ENCODE data around the gene COQ4. TPM values are rescaled to one million over a fixed set of nuclear protein-coding genes. Genes with fewer than 3 reads are reported as not detected.
A peak's percentile ranks its signal among the peaks of the same experiment; 100 is the strongest.
"Not testable (repeated sequence)": the region's sequence is repeated elsewhere in the genome, so short reads cannot be mapped to it uniquely, and the experiment has no call there.

Gene COQ4
- 10 to 100 TPM; 29.4 to 35.8 TPM for total RNA-seq

GRCh38 chr9:128322404-128323211, at the start of gene COQ4, which contains the start of gene TRUB2:
Gene COQ4, plus strand, starts transcription at chr9:128322839. Its CDS starts 20 bp downstream, at chr9:128322859.
Gene TRUB2, minus strand, starts transcription at chr9:128322447. Its CDS starts 39 bp downstream, at chr9:128322408.
- Mint-ChIP-seq H3K27me3 (ENCODE audit: low read depth) (no peaks in the 10 kb centered on the region), H3K9me3 (no peaks in the 10 kb centered on the region), H3K36me3 (ENCODE audit: insufficient read depth in 2 of 2) (no peaks in the 10 kb centered on the region), H3K4me3 (peak within 1 kb of the TSS; percentile 84 to 90), H3K27ac (peak within 1 kb of the TSS; percentile 92), H3K4me1 (ENCODE audit: low read depth) (peaks cover 8% of the 10 kb centered on the region)
- ATAC-seq (replicated peaks in 1 of 2) (peak; percentile 90 to 91), DNase-seq (peak; percentile 94)

GRCh38 chr9:128274245-128274644, 48.4 kb upstream of the COQ4 start:
- ATAC-seq (replicated peaks in 1 of 2), result no peak

GRCh38 chr9:128275198-128276007, 47.2 kb upstream of the COQ4 start, which contains the start of gene GOLGA2:
Gene GOLGA2, minus strand, starts transcription at chr9:128276007. Its CDS starts 31 bp downstream, at chr9:128275976.
- no peaks in the 10 kb centered on the region for H3K9me3 Mint-ChIP-seq
- DNase-seq, result no peak
- peak within 1 kb of the TSS; percentile 95 for H3K27ac Mint-ChIP-seq
- no peaks in the 10 kb centered on the region for H3K27me3 Mint-ChIP-seq (ENCODE audit: low read depth)
- peaks cover 4% of the 10 kb centered on the region in 2 donors for H3K36me3 Mint-ChIP-seq (ENCODE audit: insufficient read depth in 2 of 2)
- peak; percentile 73 to 75 for ATAC-seq (replicated peaks in 1 of 2)
- peak within 1 kb of the TSS; percentile 95 for H3K4me3 Mint-ChIP-seq
- H3K4me1 Mint-ChIP-seq (ENCODE audit: low read depth), result peaks cover 45% of the 10 kb centered on the region

More at GRCh38 chr9:128274245-128274644, 48.4 kb upstream of the COQ4 start:
- no peak for DNase-seq
- Mint-ChIP-seq H3K27me3 (ENCODE audit: low read depth) (no peaks in the 10 kb centered on the region), H3K4me1 (ENCODE audit: low read depth) (peaks cover 34% of the 10 kb centered on the region), H3K9me3 (no peaks in the 10 kb centered on the region), H3K27ac (peak overlapping the region; percentile 66), H3K36me3 (ENCODE audit: insufficient read depth in 2 of 2) (peaks cover 4% of the 10 kb centered on the region in 2 donors), H3K4me3 (peak overlapping the region; percentile 95)

GRCh38 chr9:128276008-128276573, 46.5 kb upstream of the COQ4 start, which contains the start of gene SWI5:
Gene SWI5, plus strand, starts transcription at chr9:128276276.
- ATAC-seq (replicated peaks in 1 of 2), result peak; percentile 97 to 98
- H3K4me1 Mint-ChIP-seq (ENCODE audit: low read depth), result peaks cover 46% of the 10 kb centered on the region

GRCh38 chr9:128276574-128277270, 45.9 kb upstream of the COQ4 start:
- Mint-ChIP-seq H3K27ac (peak overlapping the region; percentile 95), H3K9me3 (no peaks in the 10 kb centered on the region), H3K27me3 (ENCODE audit: low read depth) (no peaks in the 10 kb centered on the region), H3K4me1 (ENCODE audit: low read depth) (peaks cover 46% of the 10 kb centered on the region), H3K36me3 (ENCODE audit: insufficient read depth in 2 of 2) (peaks cover 4% of the 10 kb centered on the region in 2 donors), H3K4me3 (peak overlapping the region; percentile 95)
- DNase-seq (peak; percentile 11 to 12), ATAC-seq (replicated peaks in 1 of 2) (no peak)

More at GRCh38 chr9:128276008-128276573, 46.5 kb upstream of the COQ4 start, which contains the start of gene SWI5:
- peak; percentile 100 for DNase-seq
- peak within 1 kb of the TSS; percentile 95 for H3K4me3 Mint-ChIP-seq
- peaks cover 4% of the 10 kb centered on the region in 2 donors for H3K36me3 Mint-ChIP-seq (ENCODE audit: insufficient read depth in 2 of 2)
- peak within 1 kb of the TSS; percentile 95 for H3K27ac Mint-ChIP-seq
- no peaks in the 10 kb centered on the region for H3K9me3 Mint-ChIP-seq
- no peaks in the 10 kb centered on the region for H3K27me3 Mint-ChIP-seq (ENCODE audit: low read depth)

- H3K4me3 Mint-ChIP-seq; H3K9me3 Mint-ChIP-seq; DNase-seq; H3K36me3 Mint-ChIP-seq (ENCODE audit: insufficient read depth in 2 of 2); ATAC-seq (replicated peaks in 1 of 2); H3K27ac Mint-ChIP-seq; H3K27me3 Mint-ChIP-seq (ENCODE audit: low read depth): not testable (repeated sequence)
- peaks cover 40% of the 10 kb centered on the region for H3K4me1 Mint-ChIP-seq (ENCODE audit: low read depth)
Observed at GRCh38 chr9:128279088-128280073, 43.3 kb upstream of the COQ4 start.

- Mint-ChIP-seq H3K4me1 (ENCODE audit: low read depth) (peaks cover 34% of the 10 kb centered on the region), H3K9me3 (no peaks in the 10 kb centered on the region), H3K4me3 (no peak overlapping the region), H3K27ac (no peak overlapping the region), H3K36me3 (ENCODE audit: insufficient read depth in 2 of 2) (peaks cover 0 to 4% of the 10 kb centered on the region in 2 donors), H3K27me3 (ENCODE audit: low read depth) (no peaks in the 10 kb centered on the region)
- ATAC-seq (replicated peaks in 1 of 2) (no peak), DNase-seq (no peak)
Observed at GRCh38 chr9:128280084-128280622, 42.5 kb upstream of the COQ4 start.

GRCh38 chr9:128282500-128282899, 40.1 kb upstream of the COQ4 start:
- no peak overlapping the region for H3K4me3 Mint-ChIP-seq

GRCh38 chr9:128285033-128285784, 37.4 kb upstream of the COQ4 start:
- DNase-seq (no peak), ATAC-seq (replicated peaks in 1 of 2) (no peak)
- Mint-ChIP-seq H3K27ac (no peak overlapping the region), H3K4me3 (no peak overlapping the region), H3K9me3 (no peaks in the 10 kb centered on the region), H3K27me3 (ENCODE audit: low read depth) (no peaks in the 10 kb centered on the region), H3K36me3 (ENCODE audit: insufficient read depth in 2 of 2) (peaks cover 0 to 2% of the 10 kb centered on the region in 2 donors), H3K4me1 (ENCODE audit: low read depth) (peaks cover 3% of the 10 kb centered on the region)

More at GRCh38 chr9:128282500-128282899, 40.1 kb upstream of the COQ4 start:
- no peaks in the 10 kb centered on the region for H3K27me3 Mint-ChIP-seq (ENCODE audit: low read depth)
- no peaks in the 10 kb centered on the region for H3K9me3 Mint-ChIP-seq
- DNase-seq (no peak), ATAC-seq (replicated peaks in 1 of 2) (no peak)
- peaks cover 19% of the 10 kb centered on the region for H3K4me1 Mint-ChIP-seq (ENCODE audit: low read depth)
- H3K27ac Mint-ChIP-seq, result no peak overlapping the region
- no peaks in the 10 kb centered on the region for H3K36me3 Mint-ChIP-seq (ENCODE audit: insufficient read depth in 2 of 2)

- H3K4me3 Mint-ChIP-seq, result no peak overlapping the region
Observed at GRCh38 chr9:128286440-128286839, 36.2 kb upstream of the COQ4 start.

More at GRCh38 chr9:128286440-128286839, 36.2 kb upstream of the COQ4 start:
- Mint-ChIP-seq H3K27ac (no peak overlapping the region), H3K4me1 (ENCODE audit: low read depth) (no peaks in the 10 kb centered on the region), H3K9me3 (no peaks in the 10 kb centered on the region), H3K27me3 (ENCODE audit: low read depth) (no peaks in the 10 kb centered on the region), H3K36me3 (ENCODE audit: insufficient read depth in 2 of 2) (peaks cover 0 to 2% of the 10 kb centered on the region in 2 donors)
- DNase-seq (no peak), ATAC-seq (replicated peaks in 1 of 2) (no peak)

Measured in activated T-cell treated with anti-CD3 and anti-CD28 coated beads, Interleukin-2, amount 50 U/mL, for 72 hours (primary cell).